Adipose tissue (tissue), 3 donors: ENCODE results near the gene TBC1D23. TPM values are rescaled to one million over a fixed set of nuclear protein-coding genes. Genes with fewer than 3 reads are reported as not detected.
"Not testable (repeated sequence)": the region's sequence is repeated elsewhere in the genome, so short reads cannot be mapped to it uniquely, and the experiment has no call there.

Experiments
- H3K27ac ChIP-seq: one replicate; pipeline ENCODE4 v1.5.1; 2013; ENCODE audit warnings: low read depth, low read length
- WGBS, 3 donors: extraction: QIAGEN DNeasy Blood & Tissue Kit; methylation state at CpG; one replicate each; pipeline ENCODE4 v1.1.7; 2013; 5-methylcytosine and 5-hydroxymethylcytosine counted together
- polyA plus RNA-seq, 3 donors: library from polyadenylated mRNA; stranded (reverse); fragments of 200-250 nt; gene quantifications; one replicate each; pipeline ENCODE4 v1.2.3, GENCODE V29; 2013
- donor health status: healthy with polysubstance abuse.
- donor health status: Bipolar disorder and iron deficiency.
- donor health status: healthy.

TBC1D23 gene
- polyA plus RNA-seq, 3 donors: 11.1 to 29.0 (median 13.5) TPM

GRCh38 chr3:100252001-100252400, 8.8 kb upstream of the TBC1D23 start:
- 54 to 97% (median 93%) methylated on average over 1 of the region's 1 CpG for WGBS, 3 donors
- H3K27ac ChIP-seq: no peak overlapping the region

GRCh38 chr3:100254168-100254777, 6.5 kb upstream of the TBC1D23 start:
- WGBS, 3 donors: 30 to 35% (median 33%) methylated on average over 7 of the region's 7 CpGs
- no peak overlapping the region for H3K27ac ChIP-seq

- H3K27ac ChIP-seq: no peak overlapping the region
Measured at GRCh38 chr3:100256731-100257151, 4.1 kb upstream of the TBC1D23 start.

GRCh38 chr3:100257586-100257985, 3.2 kb upstream of the TBC1D23 start:
- H3K27ac ChIP-seq: no peak overlapping the region
- 81 to 85% (median 84%) methylated on average over 3 of the region's 3 CpGs for WGBS, 3 donors

- 11 to 23% (median 16%) methylated on average over 18 of the region's 18 CpGs for WGBS, 3 donors
- H3K27ac ChIP-seq: peak overlapping the region; percentile 65
Measured at GRCh38 chr3:100260081-100260684, 609 bp upstream of the TBC1D23 start.

GRCh38 chr3:100261485-100261903, 702 bp downstream of the TBC1D23 start:
- WGBS, 3 donors: 2 to 5% (median 3%) methylated on average over 11 of the region's 11 CpGs
- no peak overlapping the region for H3K27ac ChIP-seq

GRCh38 chr3:100262925-100263324, 2.1 kb downstream of the TBC1D23 start:
- 77 to 86% (median 85%) methylated on average over 11 of the region's 11 CpGs for WGBS, 3 donors
- H3K27ac ChIP-seq: not testable (repeated sequence)

GRCh38 chr3:100263583-100263982, 2.8 kb downstream of the TBC1D23 start:
- no peak overlapping the region for H3K27ac ChIP-seq
- 57 to 60% (median 60%) methylated on average over 2 of the region's 2 CpGs for WGBS, 3 donors

GRCh38 chr3:100264242-100264641, 3.5 kb downstream of the TBC1D23 start:
- no peak overlapping the region for H3K27ac ChIP-seq
- WGBS, 3 donors: 53 to 70% (median 61%) methylated on average over 2 of the region's 2 CpGs

- H3K27ac ChIP-seq: no peak overlapping the region
- WGBS, 3 donors: 34 to 93% (median 85%) methylated on average over 1 of the region's 1 CpG
Measured at GRCh38 chr3:100265016-100265415, 4.2 kb downstream of the TBC1D23 start.

GRCh38 chr3:100266531-100266930, 5.7 kb downstream of the TBC1D23 start:
- no peak overlapping the region for H3K27ac ChIP-seq
- 81 to 88% (median 86%) methylated on average over 1 of the region's 1 CpG for WGBS, 3 donors

- H3K27ac ChIP-seq: no peak overlapping the region
Measured at GRCh38 chr3:100268156-100268555, 7.4 kb downstream of the TBC1D23 start.

GRCh38 chr3:100269001-100269400, 8.2 kb downstream of the TBC1D23 start:
- 25 to 39% (median 36%) methylated on average over 2 of the region's 2 CpGs for WGBS, 3 donors
- H3K27ac ChIP-seq: no peak overlapping the region

- WGBS, 3 donors: 84 to 89% (median 86%) methylated on average over 2 of the region's 2 CpGs
- H3K27ac ChIP-seq: no peak overlapping the region
Measured at GRCh38 chr3:100269410-100270214, 8.8 kb downstream of the TBC1D23 start.

- no peak overlapping the region for H3K27ac ChIP-seq
- WGBS, 3 donors: 83 to 92% (median 88%) methylated on average over 2 of the region's 2 CpGs
Measured at GRCh38 chr3:100270215-100270583, 9.4 kb downstream of the TBC1D23 start.

- WGBS, 3 donors: 98 to 100% (median 100%) methylated on average over 1 of the region's 1 CpG
- no peak overlapping the region for H3K27ac ChIP-seq
Measured at GRCh38 chr3:100271522-100271921, 10.7 kb downstream of the TBC1D23 start.

- not testable (repeated sequence) for H3K27ac ChIP-seq
- 76 to 91% (median 88%) methylated on average over 12 to 13 of the region's 13 CpGs for WGBS, 3 donors
Measured at GRCh38 chr3:100272797-100273611, 12.2 kb downstream of the TBC1D23 start.

GRCh38 chr3:100274361-100274760, 13.6 kb downstream of the TBC1D23 start:
- no peak overlapping the region for H3K27ac ChIP-seq
- 93 to 95% (median 94%) methylated on average over 5 of the region's 5 CpGs for WGBS, 3 donors
